H9 (cell line): ENCODE results near the gene MYB. TPM values are rescaled to one million over a fixed set of nuclear protein-coding genes. Genes with fewer than 3 reads are reported as not detected.

Experiments
- DNase-seq: peaks from one replicate; pipeline ENCODE4 v3.0.0-alpha.2; 2017
- H2AFZ ChIP-seq: one replicate; pipeline ENCODE4 v1.6.1; 2013; ENCODE audit warnings: mild to moderate bottlenecking, low read length, control low read depth, moderate library complexity
- H2AK5ac ChIP-seq: 2 replicates; pipeline ENCODE4 v1.6.1; 2013; ENCODE audit warnings: low read length, control low read depth, mixed read lengths; ENCODE audit not compliant: insufficient read length
- H2BK120ac ChIP-seq: one replicate; pipeline ENCODE4 v1.6.1; 2013; ENCODE audit warnings: low read depth, mild to moderate bottlenecking, low read length, control low read depth, inconsistent platforms; ENCODE audit not compliant: poor library complexity, severe bottlenecking
- H2BK12ac ChIP-seq: 2 replicates; pipeline ENCODE4 v1.6.1; 2013; ENCODE audit warnings: low read length, control low read depth, mixed read lengths, low read depth; ENCODE audit not compliant: insufficient read length
- H2BK15ac ChIP-seq: 2 replicates; pipeline ENCODE4 v1.6.1; 2013; ENCODE audit warnings: low read depth, low read length, control low read depth
- H2BK20ac ChIP-seq: one replicate; pipeline ENCODE4 v1.6.1; 2013; ENCODE audit warnings: low read depth, mild to moderate bottlenecking, low read length, control low read depth, inconsistent platforms; ENCODE audit not compliant: poor library complexity, severe bottlenecking
- H2BK5ac ChIP-seq: 2 replicates; pipeline ENCODE4 v1.6.1; 2013; ENCODE audit warnings: low read length, control low read depth, mixed read lengths; ENCODE audit not compliant: insufficient read length
- H3K14ac ChIP-seq: 2 replicates; pipeline ENCODE4 v1.6.1; 2013; ENCODE audit warnings: low read length, control low read depth; ENCODE audit not compliant: insufficient read depth
- H3K18ac ChIP-seq: 2 replicates; pipeline ENCODE4 v1.6.1; 2013; ENCODE audit warnings: low read depth, mild to moderate bottlenecking, mixed read lengths, low read length, control low read depth; ENCODE audit not compliant: insufficient read length
- H3K23ac ChIP-seq: 2 replicates; pipeline ENCODE4 v1.6.1; 2013; ENCODE audit warnings: low read length, control low read depth, mixed read lengths, low read depth; ENCODE audit not compliant: insufficient read length
- H3K23me2 ChIP-seq: 2 replicates; pipeline ENCODE4 v1.6.1; 2013; ENCODE audit warnings: low read depth, mild to moderate bottlenecking, mixed read lengths, low read length, control low read depth; ENCODE audit not compliant: insufficient read length, poor library complexity, severe bottlenecking
- H3K27ac ChIP-seq: 2 replicates; pipeline ENCODE4 v1.5.1; 2013; ENCODE audit warnings: low read length, control low read depth, mixed read lengths, low read depth; ENCODE audit not compliant: insufficient read length
- H3K27me3 ChIP-seq: 2 replicates; pipeline ENCODE4 v1.6.1; 2013; ENCODE audit warnings: low read length, control low read depth, inconsistent platforms; ENCODE audit not compliant: insufficient read depth
- H3K4ac ChIP-seq: 2 replicates; pipeline ENCODE4 v1.6.1; 2013; ENCODE audit warnings: low read depth, mild to moderate bottlenecking, control low read depth, inconsistent platforms, low read length, moderate library complexity
- H3K4me1 ChIP-seq: 2 replicates; pipeline ENCODE4 v1.6.1; 2013; ENCODE audit warnings: low read length, control low read depth, inconsistent platforms; ENCODE audit not compliant: insufficient read depth
- H3K4me2 ChIP-seq: 2 replicates; pipeline ENCODE4 v1.6.1; 2013; ENCODE audit warnings: low read length, control low read depth, mixed read lengths; ENCODE audit not compliant: insufficient read length, insufficient read depth
- H3K56ac ChIP-seq: 2 replicates; pipeline ENCODE4 v1.6.1; 2013; ENCODE audit warnings: low read depth, mild to moderate bottlenecking, mixed read lengths, low read length, control low read depth; ENCODE audit not compliant: insufficient read length
- H3K79me1 ChIP-seq: 2 replicates; pipeline ENCODE4 v1.6.1; 2013; ENCODE audit warnings: low read depth, mild to moderate bottlenecking, moderate library complexity, low read length, control low read depth, inconsistent platforms; ENCODE audit not compliant: insufficient read depth, poor library complexity, severe bottlenecking
- H3K79me2 ChIP-seq: 2 replicates; pipeline ENCODE4 v1.6.1; 2013; ENCODE audit warnings: low read length, control low read depth, inconsistent platforms; ENCODE audit not compliant: insufficient read depth
- H3K9ac ChIP-seq: 2 replicates; pipeline ENCODE4 v1.6.1; 2013; ENCODE audit warnings: low read length, control low read depth, mixed read lengths; ENCODE audit not compliant: insufficient read length; ENCODE audit errors: extremely low read depth
- H3K9me3 ChIP-seq: one replicate; pipeline ENCODE4 v1.6.1; 2013; ENCODE audit warnings: low read depth, low read length, inconsistent platforms; ENCODE audit not compliant: control insufficient read depth
- H3T11ph ChIP-seq: one replicate; pipeline ENCODE4 v1.6.1; 2013; ENCODE audit warnings: mild to moderate bottlenecking, low read length, control low read depth, inconsistent platforms
- H4K20me1 ChIP-seq: one replicate; pipeline ENCODE4 v1.6.1; 2013; ENCODE audit not compliant: control insufficient read depth, insufficient read length, insufficient read depth
- H4K5ac ChIP-seq: 2 replicates; pipeline ENCODE4 v1.6.1; 2013; ENCODE audit warnings: low read depth, mild to moderate bottlenecking, mixed read lengths, low read length, control low read depth; ENCODE audit not compliant: insufficient read length
- H4K8ac ChIP-seq: replicated peaks from 2 replicates; pipeline ENCODE4 v1.6.1; 2013; ENCODE audit warnings: low read length, control low read depth, mixed read lengths, low read depth; ENCODE audit not compliant: insufficient read length
- H4K91ac ChIP-seq: 2 replicates; pipeline ENCODE4 v1.6.1; 2013; ENCODE audit warnings: low read depth, mild to moderate bottlenecking, moderate library complexity, mixed read lengths, low read length, control low read depth; ENCODE audit not compliant: insufficient read length
- H3K27ac Mint-ChIP-seq, 3 experiments: 2 replicates in 2 of 3; 3 replicates in 1 of 3; pipeline ENCODE4 v1.8.0; 2020 to 2021; ENCODE audit warnings: mixed read lengths in 3 of 3, mild to moderate bottlenecking in 1 of 3, moderate library complexity in 1 of 3
- H3K27me3 Mint-ChIP-seq: 2 replicates; pipeline ENCODE4 v1.8.0; 2021; ENCODE audit warnings: low read depth, mild to moderate bottlenecking, moderate library complexity, mixed read lengths
- H3K36me3 Mint-ChIP-seq, 3 experiments: 2 replicates in 2 of 3; 3 replicates in 1 of 3; pipeline ENCODE4 v1.8.0; 2020 to 2021; ENCODE audit warnings: low read depth in 3 of 3, mixed read lengths in 3 of 3; ENCODE audit not compliant: insufficient read depth in 1 of 3
- H3K4me1 Mint-ChIP-seq, 2 experiments: 2 replicates each; pipeline ENCODE4 v1.8.0; 2020; ENCODE audit warnings: mixed read lengths in 2 of 2
- H3K4me3 Mint-ChIP-seq, 2 experiments: 2 replicates in 1 of 2; 3 replicates in 1 of 2; pipeline ENCODE4 v1.8.0; 2020 to 2021; ENCODE audit warnings: mild to moderate bottlenecking in 2 of 2, mixed read lengths in 2 of 2, moderate library complexity in 1 of 2
- H3K9me3 Mint-ChIP-seq, 2 experiments: 2 replicates in 1 of 2; 3 replicates in 1 of 2; pipeline ENCODE4 v1.8.0; 2020; ENCODE audit warnings: mild to moderate bottlenecking in 2 of 2, mixed read lengths in 2 of 2, moderate library complexity in 1 of 2
- WGBS: extraction: QIAGEN DNeasy Blood & Tissue Kit; methylation state at CpG from one replicate; pipeline ENCODE4 v1.1.7; 2013; ENCODE audit warnings: missing lambda C conversion rate, low lambda C conversion rate, mixed read lengths; ENCODE audit not compliant: insufficient read length; ENCODE audit errors: extremely low coverage; 5-methylcytosine and 5-hydroxymethylcytosine counted together
- total RNA-seq: library from RNA; stranded (reverse); gene quantifications from 2 replicates; pipeline ENCODE4 v1.2.1, GENCODE V29; 2021
- TF ChIP-seq, protein P1 (sequence below): fragments of 200-600 bp; sonication (generic); conservative IDR thresholded peaks from 3 replicates; pipeline ENCODE4 v1.8.0; 2021; ENCODE audit warnings: antibody characterized with exemption, mild to moderate bottlenecking

MYB gene
- total RNA-seq, 1 experiment from 2014 or later, result 5.8 TPM

DNA sequence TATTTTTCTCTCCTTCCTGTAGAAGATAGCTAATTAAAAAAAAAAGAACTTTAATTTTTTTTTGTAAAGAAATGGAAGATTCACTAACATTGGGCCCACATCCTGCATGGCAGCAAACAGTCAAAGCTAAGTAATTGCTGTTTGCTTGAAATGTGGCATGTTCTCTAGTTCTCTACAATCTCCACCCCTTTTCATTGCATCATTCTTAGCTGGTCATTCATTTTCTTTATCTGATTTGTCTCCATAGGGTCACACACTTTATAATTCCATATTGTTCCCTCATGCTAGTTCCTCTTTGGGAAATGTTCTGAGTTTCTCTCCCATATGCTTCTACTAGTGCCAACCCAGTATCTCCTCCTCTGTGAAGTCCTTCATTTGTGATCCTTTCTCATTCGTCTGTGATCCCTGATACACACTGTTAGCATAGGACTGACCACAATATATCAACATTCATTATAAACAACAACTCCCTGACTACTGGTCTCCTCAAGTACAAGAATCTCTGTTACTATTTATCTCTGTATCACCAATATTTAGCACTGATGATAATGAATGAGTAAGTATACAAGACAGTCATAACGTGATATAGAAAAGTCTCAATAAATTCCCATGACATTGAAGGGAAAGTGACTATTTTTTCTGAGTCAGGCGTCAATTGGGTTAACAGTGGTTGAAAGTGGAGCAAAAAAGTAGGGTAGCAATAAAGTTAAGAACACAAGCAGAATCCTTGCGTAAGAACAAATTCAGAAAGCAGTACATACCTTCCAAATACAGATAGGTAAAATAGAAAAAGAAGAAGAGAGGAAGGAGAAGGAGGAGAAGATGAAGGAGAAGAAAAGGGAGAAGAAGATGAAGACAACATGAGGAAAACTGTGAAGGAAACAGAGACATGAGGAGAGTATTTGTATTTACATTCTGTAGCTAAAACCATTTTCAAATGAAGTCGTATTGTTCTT is 33.2 kb upstream of the MYB start:
- Histone ChIP-seq H4K20me1 (no peaks in the 10 kb centered on the region), H3K79me2 (no peaks in the 10 kb centered on the region), H3K9ac (no peak overlapping the region), H3K79me1 (no peaks in the 10 kb centered on the region), H3K4me2 (no peak overlapping the region), H2AFZ (no peak overlapping the region), H3K18ac (no peak overlapping the region), H2BK15ac (no peak overlapping the region), H3K27ac (no peak overlapping the region), H2BK120ac (no peak overlapping the region), H4K91ac (no peak overlapping the region), H2BK20ac (no peak overlapping the region), H3K4me1 (no peaks in the 10 kb centered on the region; the same call in 1 of the 2 replicates), H4K5ac (no peak overlapping the region), H3K23me2 (no peaks in the 10 kb centered on the region), H3K4ac (no peak overlapping the region), H4K8ac (no peak overlapping the region), H3T11ph (no peak overlapping the region), H3K14ac (no peak overlapping the region), H2BK12ac (no peak overlapping the region), H3K23ac (no peak overlapping the region), H3K9me3 (no peaks in the 10 kb centered on the region), H3K56ac (no peak overlapping the region), H2BK5ac (no peak overlapping the region), H2AK5ac (no peak overlapping the region), H3K27me3 (no peaks in the 10 kb centered on the region)
- TF ChIP-seq, protein P1, sequence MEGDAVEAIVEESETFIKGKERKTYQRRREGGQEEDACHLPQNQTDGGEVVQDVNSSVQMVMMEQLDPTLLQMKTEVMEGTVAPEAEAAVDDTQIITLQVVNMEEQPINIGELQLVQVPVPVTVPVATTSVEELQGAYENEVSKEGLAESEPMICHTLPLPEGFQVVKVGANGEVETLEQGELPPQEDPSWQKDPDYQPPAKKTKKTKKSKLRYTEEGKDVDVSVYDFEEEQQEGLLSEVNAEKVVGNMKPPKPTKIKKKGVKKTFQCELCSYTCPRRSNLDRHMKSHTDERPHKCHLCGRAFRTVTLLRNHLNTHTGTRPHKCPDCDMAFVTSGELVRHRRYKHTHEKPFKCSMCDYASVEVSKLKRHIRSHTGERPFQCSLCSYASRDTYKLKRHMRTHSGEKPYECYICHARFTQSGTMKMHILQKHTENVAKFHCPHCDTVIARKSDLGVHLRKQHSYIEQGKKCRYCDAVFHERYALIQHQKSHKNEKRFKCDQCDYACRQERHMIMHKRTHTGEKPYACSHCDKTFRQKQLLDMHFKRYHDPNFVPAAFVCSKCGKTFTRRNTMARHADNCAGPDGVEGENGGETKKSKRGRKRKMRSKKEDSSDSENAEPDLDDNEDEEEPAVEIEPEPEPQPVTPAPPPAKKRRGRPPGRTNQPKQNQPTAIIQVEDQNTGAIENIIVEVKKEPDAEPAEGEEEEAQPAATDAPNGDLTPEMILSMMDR, result no peak
- Mint-ChIP-seq H3K4me3 (no peak overlapping the region), H3K36me3 (peaks cover 0 to 5% (median 0%) of the 10 kb centered on the region in 3 experiments; a peak in 2 of 7 replicates), H3K9me3 (peaks cover 10 to 17% of the 10 kb centered on the region in 2 experiments; a peak in 3 of 5 replicates), H3K27me3 (no peaks in the 10 kb centered on the region), H3K27ac (no peak overlapping the region), H3K4me1 (peaks cover 10 to 18% of the 10 kb centered on the region in 2 experiments)
- no CpG with 5 or more reads among the region's 5 CpGs for WGBS
- no peak for DNase-seq
